ENCODE measurements around the gene EPHA10.

- no peak for TF ChIP-seq POLR2A (IDR thresholded peaks at IDR 0.05; ENCODE audit: low read length)
- no peak for TF ChIP-seq GATA1 (IDR thresholded peaks at IDR 0.05; ENCODE audit: low read depth, low read length)
Observed at GRCh38 chr1:37778654-37779053, 13.7 kb upstream of the EPHA10 start.

Data from erythroblast (primary cell).